BJ (cell line): Measurements from ENCODE around the gene LRRC31. TPM values are rescaled to one million over a fixed set of nuclear protein-coding genes. Genes with fewer than 3 reads are reported as not detected.

Experiments used
- CTCF ChIA-PET: fragments of 350-600 bp; formaldehyde crosslinking; extraction: SDS; loops from one replicate; lab custom pipeline; 2021; ENCODE audit warnings: antibody characterized with exemption, inconsistent platforms; lab: Yijun Ruan, JAX
- POLR2A ChIA-PET: fragments of 300-600 bp; sonication (Branson Sonifier 250); formaldehyde crosslinking; extraction: SDS; loops from one replicate; lab custom pipeline; 2021; ENCODE audit warnings: antibody characterized with exemption; lab: Charles Lee
- DNase-seq: peaks from one replicate; pipeline ENCODE4 v3.0.0-alpha.2; 2011; ENCODE audit warnings: low read depth
- H3K27me3 ChIP-seq: 2 replicates; pipeline ENCODE4 v1.6.0; 2011; ENCODE audit warnings: low read length; ENCODE audit not compliant: control insufficient read depth, insufficient read depth
- H3K36me3 ChIP-seq: 2 replicates; pipeline ENCODE4 v1.5.1; 2011; ENCODE audit warnings: low read length; ENCODE audit not compliant: control insufficient read depth, insufficient read depth
- H3K4me3 ChIP-seq: 2 replicates; pipeline ENCODE4 v1.5.1; 2011; ENCODE audit warnings: low read depth, mild to moderate bottlenecking, control low read depth, low read length
- CTCF ChIP-seq: IDR thresholded peaks from 2 replicates; pipeline ENCODE4 v1.5.1; 2011; ENCODE audit warnings: low read depth, mild to moderate bottlenecking, control low read depth, inconsistent platforms, low read length, moderate library complexity; ENCODE audit not compliant: insufficient read depth
- polyA minus RNA-seq: library from RNA; depleted of rRNA, polyadenylated mRNA; stranded (reverse); fragments of >200 nt; gene quantifications from 2 replicates; pipeline ENCODE4 v1.2.3, GENCODE V29; 2011; rRNA and poly(A)+ RNA removed
- polyA plus RNA-seq: library from polyadenylated mRNA; depleted of rRNA; stranded (reverse); fragments of >200 nt; gene quantifications from 2 replicates; pipeline ENCODE4 v1.2.3, GENCODE V29; 2011; rRNA removed

LRRC31 gene
- not detected in 2 replicates for polyA plus RNA-seq
- polyA minus RNA-seq: not detected in 2 replicates

DNA sequence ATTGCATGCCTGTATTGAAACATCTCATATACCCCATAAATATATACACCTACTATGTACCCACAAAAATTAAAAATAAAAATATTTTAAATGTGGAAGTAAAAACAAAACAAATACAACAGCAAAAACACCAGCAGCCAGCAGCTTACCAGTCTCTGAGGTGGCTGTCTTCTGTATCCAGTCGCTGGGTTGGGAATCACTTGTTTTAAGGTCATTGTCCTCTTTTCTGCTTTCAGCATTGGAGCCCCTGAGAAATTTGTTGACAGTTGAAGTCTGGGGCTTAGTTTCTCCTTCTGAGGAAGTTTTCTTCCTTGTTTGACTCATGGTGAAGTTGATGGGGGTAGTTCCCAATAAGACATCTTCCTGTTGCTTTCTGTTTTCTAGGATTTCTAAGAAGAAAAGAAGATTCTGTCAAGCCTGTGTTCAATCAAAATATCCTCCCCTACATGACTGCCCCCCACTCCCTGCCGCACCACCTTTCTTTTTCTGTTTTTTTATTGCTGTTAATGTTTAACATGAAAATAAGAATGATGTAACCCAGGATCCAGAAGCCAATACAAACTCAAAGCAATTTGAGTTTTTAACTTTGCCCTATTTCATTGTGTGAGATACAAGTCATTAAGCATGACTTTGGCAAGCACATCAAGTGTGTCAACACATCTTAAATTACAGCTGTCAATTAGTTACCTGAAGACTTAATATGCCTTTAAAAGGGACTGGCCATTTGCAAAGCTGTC lies at the start of gene LRRC31:
LRRC31 (minus strand) TSS at position 452 of the 737 bp plus-strand sequence; CDS start at position 324, 128 bp downstream.
- peaks cover 1% of the 10 kb centered on the region for H3K27me3 ChIP-seq
- POLR2A ChIA-PET: no interaction called here
- no peak within 1 kb of the TSS for H3K4me3 ChIP-seq
- CTCF ChIA-PET: no interaction called here
- TF ChIP-seq CTCF: no peak
- no peaks in the 10 kb centered on the region for H3K36me3 ChIP-seq
- no peak for DNase-seq

DNA sequence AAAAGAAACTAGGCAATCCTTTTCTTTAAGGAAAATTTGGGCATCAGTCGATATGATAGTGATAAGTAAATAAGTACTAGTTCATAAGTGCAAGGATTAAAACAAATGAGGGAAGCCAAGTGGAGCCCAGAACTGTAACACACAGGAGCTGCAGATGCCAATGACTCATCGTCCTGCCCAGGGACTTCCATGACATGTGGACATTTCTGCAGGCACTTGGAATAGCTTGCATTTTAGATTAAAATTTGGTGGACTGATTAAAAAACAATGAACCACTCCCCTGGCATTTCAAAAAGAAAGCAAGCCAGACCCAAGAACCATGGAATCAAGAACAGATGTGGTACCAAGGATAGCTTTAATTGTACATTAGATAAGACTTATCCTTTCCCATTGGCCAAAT lies 44.6 kb upstream of the LRRC31 start:
- no peak for TF ChIP-seq CTCF
- H3K36me3 ChIP-seq: no peaks in the 10 kb centered on the region
- no peaks in the 10 kb centered on the region for H3K27me3 ChIP-seq
- H3K4me3 ChIP-seq: no peak overlapping the region
- ChIA-PET POLR2A (no interaction called here), CTCF (interaction anchor here (0.9 kb wide), 1 partner anchor 53 kb away, joined by 3 read pairs; the partner anchor contains the start of gene SEC62)
- no peak for DNase-seq

DNA sequence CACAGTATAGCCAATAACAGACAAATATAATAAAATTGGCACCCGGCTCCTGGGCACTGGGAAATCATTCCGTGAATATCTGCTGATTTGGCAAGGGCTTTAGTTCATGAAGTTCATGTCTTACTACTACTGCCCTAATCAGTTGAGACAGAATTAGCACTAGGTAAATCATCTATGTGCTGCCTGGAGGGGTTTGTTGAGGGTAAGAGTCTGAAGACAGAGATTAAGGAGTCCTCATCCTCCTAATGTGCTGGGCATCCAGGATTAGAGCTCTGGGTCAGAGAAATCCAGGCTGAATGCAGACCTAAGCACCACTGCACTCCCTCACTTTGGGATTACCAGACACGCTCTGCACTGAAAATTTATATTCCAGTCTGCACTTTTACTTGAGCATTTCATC lies 43.6 kb upstream of the LRRC31 start:
- Histone ChIP-seq H3K4me3 (no peak overlapping the region), H3K27me3 (no peaks in the 10 kb centered on the region), H3K36me3 (no peaks in the 10 kb centered on the region)
- no peak for DNase-seq
- ChIA-PET POLR2A (no interaction called here), CTCF (no interaction called here)
- TF ChIP-seq CTCF: no peak

- ChIA-PET CTCF (no interaction called here), POLR2A (no interaction called here)
- H3K4me3 ChIP-seq: no peak within 1 kb of the TSS
- TF ChIP-seq CTCF: no peak
- no peaks in the 10 kb centered on the region for H3K36me3 ChIP-seq
- H3K27me3 ChIP-seq: no peaks in the 10 kb centered on the region
- DNase-seq: no peak
These were observed 41.5 kb upstream of the LRRC31 start, which contains the start of gene SAMD7 for GRCh38 chr3:169911272-169911671. Gene SAMD7, plus strand, starts transcription at chr3:169911572. Its CDS starts 7,927 bp downstream, at chr3:169919499.

DNA sequence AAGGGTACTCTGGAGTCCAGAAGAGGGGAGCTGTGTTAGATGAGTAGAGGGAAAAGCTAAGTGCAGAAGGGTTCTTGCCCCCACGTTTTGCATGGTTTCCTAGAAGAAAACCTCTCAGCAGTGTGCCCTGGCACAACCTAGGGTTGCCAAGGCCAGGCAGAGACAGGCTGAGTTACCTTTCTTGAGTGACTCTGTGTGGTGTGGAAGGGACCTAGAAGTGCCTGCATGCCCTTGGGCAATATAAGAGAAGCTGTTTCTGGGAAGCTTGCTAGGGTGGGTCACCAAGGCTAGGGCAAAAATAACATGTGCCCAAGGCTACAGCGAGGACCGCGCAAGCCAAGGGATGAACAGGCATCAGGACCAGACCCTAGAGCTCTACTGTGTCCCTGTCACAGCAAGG lies 38.2 kb upstream of the LRRC31 start:
- no peak overlapping the region for H3K4me3 ChIP-seq
- POLR2A ChIA-PET: no interaction called here
- H3K27me3 ChIP-seq: no peaks in the 10 kb centered on the region
- H3K36me3 ChIP-seq: no peaks in the 10 kb centered on the region
- no peak for DNase-seq
- CTCF ChIA-PET: no interaction called here
- TF ChIP-seq CTCF: no peak
